GM23338 (cell line): ENCODE measurements around the gene GRIN1. TPM values are rescaled to one million over a fixed set of nuclear protein-coding genes. Genes with fewer than 3 reads are reported as not detected.

Experiments
- ATAC-seq: fragments of 200-7000 bp; cut with Tn5 transposase; 3 replicates; pipeline ENCODE4 v1.9.1; 2020
- DNase-seq: peaks from one replicate; pipeline ENCODE4 v3.0.0-alpha.2; 2015; ENCODE audit warnings: low spot score
- H2AFZ ChIP-seq: fragments of 200-600 bp; sonication (generic); 2 replicates; pipeline ENCODE4 v1.8.0; 2016; ENCODE audit warnings: antibody characterized with exemption, mild to moderate bottlenecking, moderate library complexity
- H3F3A ChIP-seq: fragments of 200-600 bp; sonication (generic); replicated peaks from 2 replicates; pipeline ENCODE4 v1.8.0; 2017; ENCODE audit warnings: antibody characterized with exemption, mixed run types, low read depth
- H3K27ac ChIP-seq: fragments of 200-600 bp; sonication (generic); 2 replicates; pipeline ENCODE4 v1.6.1; 2016; ENCODE audit warnings: low read depth
- H3K27me3 ChIP-seq: fragments of 200-600 bp; sonication (generic); 2 replicates; pipeline ENCODE4 v1.8.0; 2016; ENCODE audit warnings: mild to moderate bottlenecking, mixed run types, moderate library complexity; ENCODE audit not compliant: insufficient read depth
- H3K36me3 ChIP-seq: fragments of 200-600 bp; sonication (generic); 2 replicates; pipeline ENCODE4 v1.8.0; 2016; ENCODE audit warnings: mild to moderate bottlenecking; ENCODE audit not compliant: insufficient read depth
- H3K4me1 ChIP-seq: fragments of 200-600 bp; sonication (generic); 2 replicates; pipeline ENCODE4 v1.8.0; 2016; ENCODE audit warnings: mild to moderate bottlenecking, moderate library complexity; ENCODE audit not compliant: insufficient read depth
- H3K4me2 ChIP-seq: fragments of 200-600 bp; sonication (generic); 2 replicates; pipeline ENCODE4 v1.7.1; 2017; ENCODE audit warnings: mixed run types
- H3K4me3 ChIP-seq: fragments of 200-600 bp; sonication (generic); 2 replicates; pipeline ENCODE4 v1.6.1; 2016; ENCODE audit warnings: mixed run types
- H3K79me2 ChIP-seq: fragments of 200-600 bp; sonication (generic); replicated peaks from 2 replicates; pipeline ENCODE4 v1.8.0; 2017; ENCODE audit warnings: mild to moderate bottlenecking; ENCODE audit not compliant: insufficient read depth
- H3K9me2 ChIP-seq: fragments of 200-600 bp; sonication (generic); 2 replicates; pipeline ENCODE4 v1.8.0; 2017; ENCODE audit not compliant: insufficient read depth
- H4K20me1 ChIP-seq: fragments of 200-600 bp; sonication (generic); replicated peaks from 2 replicates; pipeline ENCODE4 v1.8.0; 2017; ENCODE audit warnings: mild to moderate bottlenecking; ENCODE audit not compliant: insufficient read depth
- H3K27ac Mint-ChIP-seq: 2 replicates; pipeline ENCODE4 v1.8.0; 2020; ENCODE audit warnings: inconsistent platforms, mild to moderate bottlenecking, moderate library complexity, mixed read lengths
- H3K27me3 Mint-ChIP-seq: 3 replicates; pipeline ENCODE4 v1.8.0; 2022; ENCODE audit warnings: low read depth, mild to moderate bottlenecking, moderate library complexity, mixed read lengths, inconsistent platforms; ENCODE audit not compliant: insufficient read depth, poor library complexity
- H3K36me3 Mint-ChIP-seq: 3 replicates; pipeline ENCODE4 v1.8.0; 2021; ENCODE audit warnings: low read depth, mild to moderate bottlenecking, inconsistent platforms, moderate library complexity, mixed read lengths
- H3K4me1 Mint-ChIP-seq: 3 replicates; pipeline ENCODE4 v1.8.0; 2020; ENCODE audit warnings: mild to moderate bottlenecking, inconsistent platforms, mixed read lengths
- H3K4me3 Mint-ChIP-seq: 3 replicates; pipeline ENCODE4 v1.8.0; 2021; ENCODE audit warnings: moderate library complexity, mild to moderate bottlenecking, inconsistent platforms, mixed read lengths
- H3K9me3 Mint-ChIP-seq: 3 replicates; pipeline ENCODE4 v1.8.0; 2020; ENCODE audit warnings: moderate library complexity, mild to moderate bottlenecking, inconsistent platforms, mixed read lengths
- CTCF ChIP-seq, 2 experiments: fragments of 200-600 bp in 1 of 2; sonication (generic) in 1 of 2; conservative IDR thresholded peaks; 2 replicates each; pipeline versions ENCODE4 v1.5.1 to v1.6.1; 2016 to 2017; ENCODE audit warnings: antibody characterized with exemption in 2 of 2, low read depth in 2 of 2, mild to moderate bottlenecking in 2 of 2, moderate library complexity in 1 of 2
- EZH2 ChIP-seq: fragments of 200-600 bp; sonication (generic); IDR thresholded peaks from one replicate; pipeline ENCODE4 v1.8.0; 2017; ENCODE audit warnings: antibody characterized with exemption, mild to moderate bottlenecking, low read depth; ENCODE audit not compliant: unreplicated experiment
- EZH2phosphoT487 ChIP-seq: fragments of 200-600 bp; sonication (generic); IDR thresholded peaks from one replicate; pipeline ENCODE4 v1.8.1; 2018; ENCODE audit warnings: antibody characterized with exemption; ENCODE audit not compliant: unreplicated experiment
- JUNB ChIP-seq: IDR thresholded peaks from one replicate; pipeline ENCODE4 v1.6.1; 2016; ENCODE audit warnings: antibody characterized with exemption; ENCODE audit not compliant: unreplicated experiment
- NANOG ChIP-seq: IDR thresholded peaks from 2 replicates; pipeline ENCODE4 v1.6.1; 2016; ENCODE audit warnings: antibody characterized with exemption, borderline replicate concordance
- POLR2AphosphoS5 ChIP-seq: IDR thresholded peaks from 2 replicates; pipeline ENCODE4 v1.6.1; 2016; ENCODE audit warnings: antibody characterized with exemption, low read depth
- ZNF114 ChIP-seq: fragments of 250-450 bp; sonication (Bioruptor Pico); IDR thresholded peaks from 2 replicates; pipeline ENCODE4 v1.5.0; 2020; ENCODE audit warnings: mild to moderate bottlenecking, moderate library complexity
- ZNF331 ChIP-seq: fragments of 250-450 bp; sonication (Bioruptor Pico); IDR thresholded peaks from 2 replicates; pipeline ENCODE4 v1.5.0; 2020; ENCODE audit warnings: low read depth, mild to moderate bottlenecking, moderate library complexity
- ZNF462 ChIP-seq: fragments of 250-450 bp; sonication (Bioruptor Pico); IDR thresholded peaks from 2 replicates; pipeline ENCODE4 v1.5.0; 2020; ENCODE audit warnings: mild to moderate bottlenecking, moderate library complexity
- polyA plus RNA-seq: library from polyadenylated mRNA; unstranded; fragments of >200 nt; fragmentation: Nextera tagmentation; extraction: Ambion mirVana; gene quantifications from 2 replicates; pipeline ENCODE4 v1.2.1, GENCODE V29; 2016
- total RNA-seq: library from RNA; depleted of rRNA; stranded (reverse); fragments of >200 nt; shearing (Covaris generic); gene quantifications from 2 replicates; pipeline ENCODE4 v1.2.3, GENCODE V29; 2014
- TF ChIP-seq, protein P1 (sequence below): IDR thresholded peaks from 2 replicates; pipeline ENCODE4 v1.6.1; 2016; ENCODE audit warnings: antibody characterized with exemption

Gene GRIN1
- total and polyA plus RNA-seq, 2 experiments from 2014 or later = 2.7 to 5.5 TPM

DNA sequence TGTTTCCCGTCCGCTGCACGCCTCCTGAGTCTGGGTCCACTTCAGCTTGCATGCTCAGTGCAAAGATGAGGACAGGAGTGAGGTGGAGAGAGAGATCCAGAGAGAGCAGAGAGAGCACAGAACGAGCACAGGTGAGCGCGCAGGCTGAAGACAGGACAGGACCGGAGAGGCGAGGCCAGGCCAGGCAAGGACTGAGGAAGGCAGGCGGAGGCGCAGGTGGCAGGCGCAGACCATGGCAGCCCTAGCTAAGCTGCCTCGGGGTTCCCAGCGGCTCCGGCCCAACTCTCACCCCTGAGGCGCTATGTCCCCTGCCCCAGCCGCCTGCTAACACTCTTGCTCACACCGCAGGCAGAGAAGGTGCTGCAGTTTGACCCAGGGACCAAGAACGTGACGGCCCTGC, 9.7 kb downstream of the GRIN1 start:
- TF ChIP-seq EZH2phosphoT487 = no peak
- H3K27me3 Mint-ChIP-seq = peaks cover 11% of the 10 kb centered on the region
- ATAC-seq (no peak; the same call in 2 of the 3 replicates), DNase-seq (no peak)
- peaks cover 2% of the 10 kb centered on the region; the same call in 1 of the 3 replicates for H3K4me1 Mint-ChIP-seq
- Histone ChIP-seq H3K4me3 (no peak overlapping the region), H4K20me1 (no peaks in the 10 kb centered on the region; the same call in 1 of the 2 replicates), H3K4me1 (no peaks in the 10 kb centered on the region), H3K36me3 (no peaks in the 10 kb centered on the region), H3K9me2 (no peaks in the 10 kb centered on the region), H3K4me2 (no peak overlapping the region), H3F3A (peaks cover 19% of the 10 kb centered on the region), H3K27me3 (no peaks in the 10 kb centered on the region), H3K27ac (no peak overlapping the region), H3K79me2 (no peaks in the 10 kb centered on the region), H2AFZ (no peak overlapping the region)
- H3K27ac Mint-ChIP-seq = no peak overlapping the region
- peaks cover 13% of the 10 kb centered on the region; the same call in 2 of the 3 replicates for H3K9me3 Mint-ChIP-seq
- no peak overlapping the region; the same call in 2 of the 3 replicates for H3K4me3 Mint-ChIP-seq
- H3K36me3 Mint-ChIP-seq = no peaks in the 10 kb centered on the region

GRCh38 chr9:137149363-137149762, 10.4 kb downstream of the GRIN1 start:
- Mint-ChIP-seq H3K9me3 (peaks cover 13% of the 10 kb centered on the region; the same call in 2 of the 3 replicates), H3K27ac (no peak overlapping the region), H3K27me3 (peaks cover 7% of the 10 kb centered on the region), H3K36me3 (no peaks in the 10 kb centered on the region), H3K4me1 (peaks cover 2% of the 10 kb centered on the region; the same call in 1 of the 3 replicates), H3K4me3 (no peak overlapping the region)
- Histone ChIP-seq H2AFZ (no peak overlapping the region), H3K27ac (no peak overlapping the region), H3K4me2 (no peak overlapping the region), H3F3A (peaks cover 19% of the 10 kb centered on the region), H4K20me1 (no peaks in the 10 kb centered on the region; the same call in 1 of the 2 replicates), H3K27me3 (0 out of 2 replicates have a peak, but pooled peaks cover under 1% of the 10 kb centered on the region), H3K36me3 (no peaks in the 10 kb centered on the region), H3K9me2 (no peaks in the 10 kb centered on the region), H3K4me3 (no peak overlapping the region), H3K79me2 (no peaks in the 10 kb centered on the region), H3K4me1 (no peaks in the 10 kb centered on the region)
- DNase-seq (no peak), ATAC-seq (no peak)
- TF ChIP-seq ZNF331 (CRISPR knock-in tag) (no peak), ZNF462 (CRISPR knock-in tag) (no peak), JUNB (no peak), ZNF114 (CRISPR knock-in tag) (no peak), NANOG (no peak), EZH2 (no peak), CTCF (conservative IDR thresholded peaks at IDR 0.05; ENCODE audit: low read depth in 2 of 2) (no peak), POLR2AphosphoS5 (no peak)
- TF ChIP-seq, protein P1, sequence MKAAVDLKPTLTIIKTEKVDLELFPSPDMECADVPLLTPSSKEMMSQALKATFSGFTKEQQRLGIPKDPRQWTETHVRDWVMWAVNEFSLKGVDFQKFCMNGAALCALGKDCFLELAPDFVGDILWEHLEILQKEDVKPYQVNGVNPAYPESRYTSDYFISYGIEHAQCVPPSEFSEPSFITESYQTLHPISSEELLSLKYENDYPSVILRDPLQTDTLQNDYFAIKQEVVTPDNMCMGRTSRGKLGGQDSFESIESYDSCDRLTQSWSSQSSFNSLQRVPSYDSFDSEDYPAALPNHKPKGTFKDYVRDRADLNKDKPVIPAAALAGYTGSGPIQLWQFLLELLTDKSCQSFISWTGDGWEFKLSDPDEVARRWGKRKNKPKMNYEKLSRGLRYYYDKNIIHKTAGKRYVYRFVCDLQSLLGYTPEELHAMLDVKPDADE = no peak
